Endothelial cell of umbilical vein (primary cell): Measurements from ENCODE around the gene MAP10.

Experiments
- POLR2AphosphoS5 ChIP-seq: IDR thresholded peaks from 2 replicates; pipeline ENCODE4 v1.6.1; 2012; ENCODE audit warnings: low read depth, mild to moderate bottlenecking, control low read depth, low read length, moderate library complexity; ENCODE audit not compliant: insufficient read depth
- TF ChIP-seq, protein P1 (sequence below), 2 donors: IDR thresholded peaks; 1 replicate in 1 of 2; 2 replicates in 1 of 2; pipeline ENCODE4 v1.5.1; 2011; ENCODE audit warnings: low read length in 2 of 2, mild to moderate bottlenecking in 2 of 2, moderate library complexity in 2 of 2, control low read depth in 1 of 2, inconsistent platforms in 1 of 2, low read depth in 1 of 2; ENCODE audit not compliant: insufficient read depth in 1 of 2; ENCODE audit errors: extremely low read depth in 1 of 2

DNA sequence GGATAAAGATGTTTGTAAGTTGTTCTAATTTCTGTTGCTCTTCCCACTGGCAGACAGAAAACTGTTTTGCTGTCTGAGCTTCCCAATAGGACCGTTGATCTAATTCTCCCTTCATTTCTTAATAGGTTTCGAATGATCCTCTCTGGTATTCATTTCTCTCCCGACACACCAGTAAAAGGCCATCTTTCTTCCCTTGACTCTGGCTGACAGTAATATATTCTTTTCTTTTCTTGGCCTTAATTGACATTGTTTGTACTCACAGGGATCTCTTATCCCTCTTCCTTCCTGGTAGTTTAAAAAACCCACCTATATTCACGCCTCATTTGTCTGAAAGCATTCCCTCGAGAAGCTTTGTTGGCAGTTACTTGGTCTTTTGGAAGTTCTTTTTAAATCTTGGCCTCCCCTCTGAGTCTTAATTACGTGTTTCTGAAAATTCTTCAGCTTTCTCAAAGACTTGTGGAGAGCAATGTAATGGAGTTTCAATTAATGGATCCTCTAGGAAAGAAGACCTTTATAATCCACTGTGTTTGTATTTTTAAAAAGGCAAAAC lies 40.3 kb downstream of the MAP10 start:
- TF ChIP-seq, protein P1, sequence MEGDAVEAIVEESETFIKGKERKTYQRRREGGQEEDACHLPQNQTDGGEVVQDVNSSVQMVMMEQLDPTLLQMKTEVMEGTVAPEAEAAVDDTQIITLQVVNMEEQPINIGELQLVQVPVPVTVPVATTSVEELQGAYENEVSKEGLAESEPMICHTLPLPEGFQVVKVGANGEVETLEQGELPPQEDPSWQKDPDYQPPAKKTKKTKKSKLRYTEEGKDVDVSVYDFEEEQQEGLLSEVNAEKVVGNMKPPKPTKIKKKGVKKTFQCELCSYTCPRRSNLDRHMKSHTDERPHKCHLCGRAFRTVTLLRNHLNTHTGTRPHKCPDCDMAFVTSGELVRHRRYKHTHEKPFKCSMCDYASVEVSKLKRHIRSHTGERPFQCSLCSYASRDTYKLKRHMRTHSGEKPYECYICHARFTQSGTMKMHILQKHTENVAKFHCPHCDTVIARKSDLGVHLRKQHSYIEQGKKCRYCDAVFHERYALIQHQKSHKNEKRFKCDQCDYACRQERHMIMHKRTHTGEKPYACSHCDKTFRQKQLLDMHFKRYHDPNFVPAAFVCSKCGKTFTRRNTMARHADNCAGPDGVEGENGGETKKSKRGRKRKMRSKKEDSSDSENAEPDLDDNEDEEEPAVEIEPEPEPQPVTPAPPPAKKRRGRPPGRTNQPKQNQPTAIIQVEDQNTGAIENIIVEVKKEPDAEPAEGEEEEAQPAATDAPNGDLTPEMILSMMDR (IDR thresholded peaks at IDR 0.05; ENCODE audit: extremely low read depth in 1 of 2, insufficient read depth in 1 of 2, low read depth in 1 of 2, low read length in 2 of 2): no peak
- TF ChIP-seq POLR2AphosphoS5: no peak
